ENCODE measurements around the gene CMTM4. TPM values are rescaled to one million over a fixed set of nuclear protein-coding genes. Genes with fewer than 3 reads are reported as not detected.

CMTM4 gene
- total and polyA plus RNA-seq, 2 experiments from 2014 or later = 3.5 to 21.1 TPM

GRCh38 chr16:66617010-66617434, 79.5 kb downstream of the CMTM4 start:
- no peak overlapping the region for H3K4me3 ChIP-seq
- H3K27ac ChIP-seq = no peak overlapping the region
- no peaks in the 10 kb centered on the region for H3K27me3 ChIP-seq (replicated peaks; ENCODE audit: insufficient read depth)
- DNase-seq = no peak
- no peak overlapping the region for H3K4me2 ChIP-seq (ENCODE audit: unreplicated experiment)
- H3K9ac ChIP-seq = no peak overlapping the region
- peaks cover 51% of the 10 kb centered on the region for H3K4me1 ChIP-seq (ENCODE audit: insufficient read depth)
- 98 to 100% methylated on average over 2 of the region's 2 CpGs for WGBS, 2 experiments (ENCODE audit: low coverage in 1 of 2, low lambda C conversion rate in 2 of 2, missing lambda C conversion rate in 2 of 2)
- H3K9me3 ChIP-seq (ENCODE audit: low read depth) = no peaks in the 10 kb centered on the region
- TF ChIP-seq EZH2phosphoT487 (IDR thresholded peaks at IDR 0.05; ENCODE audit: insufficient read depth, low read depth) = no peak
- no peak for TF ChIP-seq EZH2 (IDR thresholded peaks at IDR 0.05; ENCODE audit: insufficient read depth, poor library complexity, severe bottlenecking)
- peaks cover 41% of the 10 kb centered on the region for H3F3A ChIP-seq (ENCODE audit: insufficient read depth)
- no peaks in the 10 kb centered on the region for H3K36me3 ChIP-seq (ENCODE audit: low read depth)
- H3K9me2 ChIP-seq (ENCODE audit: insufficient read depth) = no peaks in the 10 kb centered on the region
- in situ Hi-C loops (cut with MboI) = loop anchor here (10.0 kb wide), 1 partner anchor 88 kb away; no protein-coding TSS in a partner anchor
- H2AFZ ChIP-seq = no peak overlapping the region
- H4K20me1 ChIP-seq (ENCODE audit: insufficient read depth) = no peaks in the 10 kb centered on the region
- H3K79me2 ChIP-seq (ENCODE audit: insufficient read depth) = no peaks in the 10 kb centered on the region

DNA sequence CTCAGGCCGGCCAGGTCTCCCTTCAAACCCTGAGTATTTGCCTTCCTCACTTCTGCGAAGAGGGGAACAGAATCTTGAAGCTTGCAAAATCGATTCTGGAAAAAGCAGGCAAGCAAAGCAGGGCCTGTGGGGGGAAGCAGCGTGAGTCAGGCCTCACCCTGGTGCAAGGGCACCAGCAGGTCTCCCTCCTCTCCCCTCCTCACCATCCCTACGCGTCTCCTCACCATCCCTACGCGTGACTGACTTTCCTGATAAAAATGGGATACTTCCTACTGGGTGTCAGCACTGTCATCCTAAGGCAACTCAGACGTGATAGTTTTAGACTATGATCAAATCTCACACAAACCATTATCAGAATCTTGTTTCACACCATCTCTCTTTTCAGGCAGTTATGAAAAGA, 80.0 kb downstream of the CMTM4 start:
- Histone ChIP-seq H3K9me3 (ENCODE audit: low read depth) (no peaks in the 10 kb centered on the region), H3K36me3 (ENCODE audit: low read depth) (no peaks in the 10 kb centered on the region), H3K9ac (no peak overlapping the region), H3K9me2 (ENCODE audit: insufficient read depth) (no peaks in the 10 kb centered on the region), H3K4me1 (ENCODE audit: insufficient read depth) (peaks cover 51% of the 10 kb centered on the region), H3K4me2 (ENCODE audit: unreplicated experiment) (no peak overlapping the region), H3F3A (ENCODE audit: insufficient read depth) (peaks cover 41% of the 10 kb centered on the region), H3K27ac (no peak overlapping the region), H4K20me1 (ENCODE audit: insufficient read depth) (no peaks in the 10 kb centered on the region), H2AFZ (no peak overlapping the region), H3K4me3 (no peak overlapping the region), H3K27me3 (replicated peaks; ENCODE audit: insufficient read depth) (no peaks in the 10 kb centered on the region), H3K79me2 (ENCODE audit: insufficient read depth) (no peaks in the 10 kb centered on the region)
- 84% methylated on average over 9 of the region's 9 CpGs for WGBS, 2 experiments (ENCODE audit: low coverage in 1 of 2, low lambda C conversion rate in 2 of 2, missing lambda C conversion rate in 2 of 2)
- in situ Hi-C loops (cut with MboI) = loop anchor here (10.0 kb wide), 1 partner anchor 88 kb away; no protein-coding TSS in a partner anchor
- TF ChIP-seq EZH2phosphoT487 (IDR thresholded peaks at IDR 0.05; ENCODE audit: insufficient read depth, low read depth) = no peak
- no peak for TF ChIP-seq EZH2 (IDR thresholded peaks at IDR 0.05; ENCODE audit: insufficient read depth, poor library complexity, severe bottlenecking)
- peak; percentile 26 for DNase-seq

DNA sequence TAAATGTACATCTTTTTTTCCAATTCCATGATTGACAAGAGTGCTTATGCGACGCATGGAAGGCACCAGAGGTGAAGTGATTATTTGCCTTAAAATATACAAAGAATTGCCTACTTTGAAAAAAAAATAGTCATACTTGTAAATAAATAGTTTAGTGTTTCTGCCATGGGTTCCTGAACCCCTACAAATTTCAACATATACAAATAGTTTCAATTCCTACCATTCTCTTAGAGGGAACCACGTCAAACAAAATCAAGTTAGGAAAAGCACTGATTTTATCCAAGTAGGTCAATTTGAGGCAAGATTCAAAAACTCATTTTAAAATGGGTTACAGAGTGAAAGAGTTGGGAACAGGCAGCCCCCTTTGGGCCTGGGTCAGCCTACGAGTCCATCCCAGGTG, 80.4 kb downstream of the CMTM4 start:
- no peak overlapping the region for H2AFZ ChIP-seq
- no peaks in the 10 kb centered on the region for H4K20me1 ChIP-seq (ENCODE audit: insufficient read depth)
- H3K9me3 ChIP-seq (ENCODE audit: low read depth) = no peaks in the 10 kb centered on the region
- no peak overlapping the region for H3K4me3 ChIP-seq
- H3K79me2 ChIP-seq (ENCODE audit: insufficient read depth) = no peaks in the 10 kb centered on the region
- no peaks in the 10 kb centered on the region for H3K9me2 ChIP-seq (ENCODE audit: insufficient read depth)
- WGBS, 2 experiments (ENCODE audit: low coverage in 1 of 2, low lambda C conversion rate in 2 of 2, missing lambda C conversion rate in 2 of 2) = 82 to 90% methylated on average over 4 of the region's 4 CpGs
- H3K4me2 ChIP-seq (ENCODE audit: unreplicated experiment) = no peak overlapping the region
- no peaks in the 10 kb centered on the region for H3K27me3 ChIP-seq (replicated peaks; ENCODE audit: insufficient read depth)
- no peak for DNase-seq
- H3K9ac ChIP-seq = no peak overlapping the region
- TF ChIP-seq EZH2 (IDR thresholded peaks at IDR 0.05; ENCODE audit: insufficient read depth, poor library complexity, severe bottlenecking) (no peak), EZH2phosphoT487 (IDR thresholded peaks at IDR 0.05; ENCODE audit: insufficient read depth, low read depth) (no peak)
- no peak overlapping the region for H3K27ac ChIP-seq
- H3F3A ChIP-seq (ENCODE audit: insufficient read depth) = peaks cover 41% of the 10 kb centered on the region
- peaks cover 51% of the 10 kb centered on the region for H3K4me1 ChIP-seq (ENCODE audit: insufficient read depth)
- in situ Hi-C loops (cut with MboI) = loop anchor here (10.0 kb wide), 1 partner anchor 89 kb away; no protein-coding TSS in a partner anchor
- no peaks in the 10 kb centered on the region for H3K36me3 ChIP-seq (ENCODE audit: low read depth)

- 75 to 77% methylated on average over 12 of the region's 12 CpGs for WGBS, 2 experiments (ENCODE audit: low coverage in 1 of 2, low lambda C conversion rate in 2 of 2, missing lambda C conversion rate in 2 of 2)
- Histone ChIP-seq H3K9me3 (ENCODE audit: low read depth) (no peaks in the 10 kb centered on the region), H3K4me3 (no peak overlapping the region), H3K4me1 (ENCODE audit: insufficient read depth) (peaks cover 35% of the 10 kb centered on the region), H3K36me3 (ENCODE audit: low read depth) (peaks cover 7% of the 10 kb centered on the region; the same call in 1 of the 2 replicates), H2AFZ (no peak overlapping the region), H4K20me1 (ENCODE audit: insufficient read depth) (no peaks in the 10 kb centered on the region), H3K27ac (no peak overlapping the region), H3F3A (ENCODE audit: insufficient read depth) (peaks cover 29% of the 10 kb centered on the region), H3K9ac (no peak overlapping the region), H3K9me2 (ENCODE audit: insufficient read depth) (no peaks in the 10 kb centered on the region), H3K79me2 (ENCODE audit: insufficient read depth) (peaks cover 6% of the 10 kb centered on the region; the same call in 1 of the 2 replicates), H3K4me2 (ENCODE audit: unreplicated experiment) (no peak overlapping the region), H3K27me3 (replicated peaks; ENCODE audit: insufficient read depth) (no peaks in the 10 kb centered on the region)
- TF ChIP-seq EZH2 (IDR thresholded peaks at IDR 0.05; ENCODE audit: insufficient read depth, poor library complexity, severe bottlenecking) (no peak), EZH2phosphoT487 (IDR thresholded peaks at IDR 0.05; ENCODE audit: insufficient read depth, low read depth) (no peak)
- no peak for DNase-seq
- in situ Hi-C loops (cut with MboI) = loop anchor here (10.0 kb wide), 1 partner anchor 91 kb away; no protein-coding TSS in a partner anchor
Observed at GRCh38 chr16:66614161-66614802, 82.3 kb downstream of the CMTM4 start.
